H1 (cell line): ENCODE data around the gene USP53.

ENCODE experiments used
- CBX5 ChIP-seq: fragments of 300-800, 300-1000 bp; sonication (generic); IDR thresholded peaks from 2 replicates; pipeline ENCODE4 v1.7.1; 2016; ENCODE audit warnings: antibody characterized with exemption, low read length, low read depth
- EZH2 ChIP-seq: fragments of 200-600 bp; sonication (generic); IDR thresholded peaks from 2 replicates; pipeline ENCODE4 v1.7.1; 2012; ENCODE audit warnings: low read depth, mild to moderate bottlenecking, moderate library complexity, low read length, inconsistent platforms; ENCODE audit not compliant: severe bottlenecking
- POLR2A ChIP-seq, 2 experiments: IDR thresholded peaks; 1 replicate in 1 of 2; 2 replicates in 1 of 2; pipeline ENCODE4 v1.6.1; 2011; ENCODE audit warnings: low read depth in 2 of 2, low read length in 2 of 2, mild to moderate bottlenecking in 2 of 2; ENCODE audit errors: control extremely low read depth in 1 of 2
- SP2 ChIP-seq: IDR thresholded peaks from 2 replicates; pipeline ENCODE4 v1.6.1; 2012; ENCODE audit warnings: mild to moderate bottlenecking, low read length, inconsistent platforms
- TF ChIP-seq, protein P1 (sequence below), 3 experiments: IDR thresholded peaks; 1 replicate in 2 of 3; 2 replicates in 1 of 3; pipeline versions ENCODE4 v1.5.1 to v1.6.1; 2011; ENCODE audit warnings: low read length in 3 of 3, mild to moderate bottlenecking in 3 of 3, inconsistent platforms in 2 of 3, low read depth in 1 of 3, moderate library complexity in 1 of 3; ENCODE audit not compliant: insufficient read depth in 1 of 3; ENCODE audit errors: control extremely low read depth in 1 of 3

DNA sequence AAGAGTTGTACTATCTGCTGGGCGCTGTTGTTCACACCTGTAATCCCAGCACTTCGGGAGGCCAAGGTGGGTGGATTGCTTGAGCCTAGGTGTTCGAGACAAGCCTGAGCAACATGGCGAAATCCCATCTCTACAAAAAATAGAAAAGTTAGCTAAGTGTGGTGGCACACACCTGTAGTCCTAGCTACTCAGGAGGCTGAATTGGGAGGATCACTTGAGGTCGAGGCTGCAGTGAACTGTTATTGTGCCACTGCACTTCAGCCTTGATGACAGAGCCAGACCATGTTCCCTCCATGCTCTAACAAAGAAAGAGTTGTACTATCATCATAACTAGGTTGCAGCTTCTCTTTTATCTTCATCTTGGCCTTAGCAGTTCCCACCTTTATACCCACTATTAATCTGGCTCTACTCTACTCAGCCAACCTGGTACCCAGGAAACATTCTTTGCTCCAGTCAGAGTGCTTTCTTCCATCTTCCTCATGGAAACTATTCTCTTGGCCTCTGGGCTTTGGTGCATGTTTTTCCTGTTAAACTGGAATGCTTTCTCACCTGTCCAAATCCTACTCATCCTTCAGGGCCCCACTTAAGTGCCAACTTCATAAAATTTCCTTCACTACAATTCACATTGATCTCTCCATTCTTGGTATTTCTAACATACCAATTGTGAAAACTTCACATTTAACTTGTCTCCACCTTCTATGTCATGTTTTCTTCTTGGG is 91.2 kb downstream of the USP53 start:
- TF ChIP-seq, protein P1, sequence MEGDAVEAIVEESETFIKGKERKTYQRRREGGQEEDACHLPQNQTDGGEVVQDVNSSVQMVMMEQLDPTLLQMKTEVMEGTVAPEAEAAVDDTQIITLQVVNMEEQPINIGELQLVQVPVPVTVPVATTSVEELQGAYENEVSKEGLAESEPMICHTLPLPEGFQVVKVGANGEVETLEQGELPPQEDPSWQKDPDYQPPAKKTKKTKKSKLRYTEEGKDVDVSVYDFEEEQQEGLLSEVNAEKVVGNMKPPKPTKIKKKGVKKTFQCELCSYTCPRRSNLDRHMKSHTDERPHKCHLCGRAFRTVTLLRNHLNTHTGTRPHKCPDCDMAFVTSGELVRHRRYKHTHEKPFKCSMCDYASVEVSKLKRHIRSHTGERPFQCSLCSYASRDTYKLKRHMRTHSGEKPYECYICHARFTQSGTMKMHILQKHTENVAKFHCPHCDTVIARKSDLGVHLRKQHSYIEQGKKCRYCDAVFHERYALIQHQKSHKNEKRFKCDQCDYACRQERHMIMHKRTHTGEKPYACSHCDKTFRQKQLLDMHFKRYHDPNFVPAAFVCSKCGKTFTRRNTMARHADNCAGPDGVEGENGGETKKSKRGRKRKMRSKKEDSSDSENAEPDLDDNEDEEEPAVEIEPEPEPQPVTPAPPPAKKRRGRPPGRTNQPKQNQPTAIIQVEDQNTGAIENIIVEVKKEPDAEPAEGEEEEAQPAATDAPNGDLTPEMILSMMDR (IDR thresholded peaks at IDR 0.05; ENCODE audit: control extremely low read depth in 1 of 3, insufficient read depth in 1 of 3, low read depth in 1 of 3, low read length in 3 of 3): no peak
- no peak for TF ChIP-seq EZH2
- TF ChIP-seq CBX5: no peak
- no peak for TF ChIP-seq POLR2A (IDR thresholded peaks at IDR 0.05; ENCODE audit: control extremely low read depth in 1 of 2, low read depth in 2 of 2, low read length in 2 of 2)
- no peak for TF ChIP-seq SP2
